BJ (cell line): ENCODE measurements around the gene MTUS2. TPM values are rescaled to one million over a fixed set of nuclear protein-coding genes. Genes with fewer than 3 reads are reported as not detected.

Source experiments
- CTCF ChIA-PET: fragments of 350-600 bp; formaldehyde crosslinking; extraction: SDS; loops from one replicate; lab custom pipeline; 2021; ENCODE audit warnings: antibody characterized with exemption, inconsistent platforms; lab: Yijun Ruan, JAX
- POLR2A ChIA-PET: fragments of 300-600 bp; sonication (Branson Sonifier 250); formaldehyde crosslinking; extraction: SDS; loops from one replicate; lab custom pipeline; 2021; ENCODE audit warnings: antibody characterized with exemption; lab: Charles Lee
- DNase-seq: peaks from one replicate; pipeline ENCODE4 v3.0.0-alpha.2; 2011; ENCODE audit warnings: low read depth
- H3K27me3 ChIP-seq: 2 replicates; pipeline ENCODE4 v1.6.0; 2011; ENCODE audit warnings: low read length; ENCODE audit not compliant: control insufficient read depth, insufficient read depth
- H3K36me3 ChIP-seq: 2 replicates; pipeline ENCODE4 v1.5.1; 2011; ENCODE audit warnings: low read length; ENCODE audit not compliant: control insufficient read depth, insufficient read depth
- H3K4me3 ChIP-seq: 2 replicates; pipeline ENCODE4 v1.5.1; 2011; ENCODE audit warnings: low read depth, mild to moderate bottlenecking, control low read depth, low read length
- CTCF ChIP-seq: IDR thresholded peaks from 2 replicates; pipeline ENCODE4 v1.5.1; 2011; ENCODE audit warnings: low read depth, mild to moderate bottlenecking, control low read depth, inconsistent platforms, low read length, moderate library complexity; ENCODE audit not compliant: insufficient read depth
- polyA plus RNA-seq: library from polyadenylated mRNA; depleted of rRNA; stranded (reverse); fragments of >200 nt; gene quantifications from 2 replicates; pipeline ENCODE4 v1.2.3, GENCODE V29; 2011

MTUS2 gene
- polyA plus RNA-seq, 1 experiment, result 0.05 TPM

- ChIA-PET CTCF (interaction anchor here (1.5 kb wide), 1 partner anchor 10 kb away, joined by 4 read pairs; no protein-coding TSS in a partner anchor), POLR2A (no interaction called here)
- DNase-seq, result no peak
- Histone ChIP-seq H3K4me3 (no peak overlapping the region), H3K27me3 (peaks cover 4% of the 10 kb centered on the region), H3K36me3 (no peaks in the 10 kb centered on the region)
- TF ChIP-seq CTCF, result no peak
Observed at GRCh38 chr13:29379281-29379680, 559.1 kb downstream of the MTUS2 start.

GRCh38 chr13:29379865-29380264 lies 559.7 kb downstream of the MTUS2 start:
- H3K4me3 ChIP-seq, result no peak overlapping the region
- CTCF ChIA-PET, result no interaction called here
- DNase-seq, result no peak
- no peaks in the 10 kb centered on the region for H3K36me3 ChIP-seq
- no peak for TF ChIP-seq CTCF
- peaks cover 4% of the 10 kb centered on the region for H3K27me3 ChIP-seq
- POLR2A ChIA-PET, result no interaction called here

- DNase-seq, result no peak
- CTCF ChIA-PET, result interaction anchor here (0.9 kb wide), 1 partner anchor 13 kb away, joined by 4 read pairs; no protein-coding TSS in a partner anchor
- Histone ChIP-seq H3K4me3 (no peak overlapping the region), H3K36me3 (no peaks in the 10 kb centered on the region), H3K27me3 (peaks cover 6% of the 10 kb centered on the region)
- POLR2A ChIA-PET, result no interaction called here
- no peak for TF ChIP-seq CTCF
Observed at GRCh38 chr13:29382021-29382420, 561.9 kb downstream of the MTUS2 start.

- no peak for TF ChIP-seq CTCF
- no peak for DNase-seq
- POLR2A ChIA-PET, result no interaction called here
- no peak overlapping the region for H3K4me3 ChIP-seq
- H3K27me3 ChIP-seq, result peaks cover 6% of the 10 kb centered on the region
- no peaks in the 10 kb centered on the region for H3K36me3 ChIP-seq
- CTCF ChIA-PET, result interaction anchor here (1.5 to 2.0 kb wide), 2 partner anchors 9 to 20 kb away, joined by 3 to 5 read pairs; no protein-coding TSS in a partner anchor
Observed at GRCh38 chr13:29383476-29383875, 563.3 kb downstream of the MTUS2 start.

- TF ChIP-seq CTCF, result no peak
Observed at GRCh38 chr13:29384466-29384865, 564.3 kb downstream of the MTUS2 start.

More at GRCh38 chr13:29384466-29384865, 564.3 kb downstream of the MTUS2 start:
- ChIA-PET CTCF (interaction anchor here (1.5 to 2.0 kb wide), 2 partner anchors 8 to 21 kb away, joined by 3 to 5 read pairs; no protein-coding TSS in a partner anchor), POLR2A (interaction anchor here (0.6 kb wide), 1 partner anchor 20 kb away, joined by 8 read pairs; no protein-coding TSS in a partner anchor)
- Histone ChIP-seq H3K27me3 (peaks cover 6% of the 10 kb centered on the region), H3K36me3 (no peaks in the 10 kb centered on the region), H3K4me3 (no peak overlapping the region)
- DNase-seq, result no peak
